Measurements from ENCODE around the gene CD177.
"Not testable (repeated sequence)": the region's sequence is repeated elsewhere in the genome, so short reads cannot be mapped to it uniquely, and the experiment has no call there.

The CD177 gene

GRCh38 chr19:43332058-43332922 lies 21.2 kb upstream of the CD177 start:
- no peak for DNase-seq (ENCODE audit: low read depth)
- H3K4me3 ChIP-seq (ENCODE audit: low read depth, low read length), result no peak overlapping the region
- no peak for TF ChIP-seq CTCF (IDR thresholded peaks at IDR 0.05; ENCODE audit: low read depth, low read length, missing control alignments)

- not testable (repeated sequence) for DNase-seq (ENCODE audit: low read depth); H3K4me3 ChIP-seq (ENCODE audit: low read depth, low read length)
These were observed 17.0 kb upstream of the CD177 start for GRCh38 chr19:43336508-43336907.

DNA sequence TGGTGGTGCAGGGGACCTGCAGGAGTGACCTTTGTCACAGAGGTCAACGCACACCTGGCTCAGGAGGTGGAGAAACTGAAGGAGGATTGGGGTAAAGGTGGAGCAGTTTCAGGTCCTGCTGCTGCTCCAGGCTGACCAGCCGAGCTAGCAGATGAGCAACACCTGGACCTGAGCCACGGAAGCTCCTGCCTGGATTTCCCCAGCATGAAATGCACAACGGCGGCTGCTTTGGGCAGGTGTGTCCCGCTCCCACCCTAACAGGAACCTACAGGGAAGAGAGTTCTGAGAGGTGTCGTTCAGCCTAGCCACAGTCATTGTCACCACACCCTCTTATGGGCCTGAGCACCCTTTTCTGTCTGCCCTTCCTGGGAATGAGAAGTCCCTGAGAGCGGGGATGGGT lies 15.7 kb upstream of the CD177 start:
- no peak for DNase-seq (ENCODE audit: low read depth)
- no peak overlapping the region for H3K4me3 ChIP-seq (ENCODE audit: low read depth, low read length)
- no peak for TF ChIP-seq CTCF (IDR thresholded peaks at IDR 0.05; ENCODE audit: low read depth, low read length, missing control alignments)

DNA sequence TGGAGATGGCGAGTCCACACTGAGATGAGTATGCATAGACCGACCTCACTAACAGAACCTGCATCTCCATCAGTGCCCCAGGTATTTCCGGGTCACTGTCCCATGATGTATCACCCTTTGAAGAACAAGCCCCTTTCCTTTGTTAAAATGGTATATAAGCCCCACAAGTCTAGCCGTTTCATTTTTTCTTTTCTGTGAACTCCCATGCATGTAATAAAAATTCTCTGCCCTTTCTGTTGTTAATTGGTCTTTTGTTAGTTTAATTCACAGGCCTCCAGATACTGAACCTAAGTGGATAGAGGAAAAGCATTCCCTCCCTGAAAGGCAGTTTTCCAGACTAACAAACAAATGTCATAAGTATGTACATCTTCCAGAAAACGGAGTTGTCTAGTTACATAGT lies 15.0 kb upstream of the CD177 start:
- no peak overlapping the region for H3K4me3 ChIP-seq (ENCODE audit: low read depth, low read length)
- no peak for TF ChIP-seq CTCF (IDR thresholded peaks at IDR 0.05; ENCODE audit: low read depth, low read length, missing control alignments)
- no peak for DNase-seq (ENCODE audit: low read depth)

GRCh38 chr19:43339243-43339930 lies 14.1 kb upstream of the CD177 start:
- not testable (repeated sequence) for H3K4me3 ChIP-seq (ENCODE audit: low read depth, low read length); DNase-seq (ENCODE audit: low read depth)

DNA sequence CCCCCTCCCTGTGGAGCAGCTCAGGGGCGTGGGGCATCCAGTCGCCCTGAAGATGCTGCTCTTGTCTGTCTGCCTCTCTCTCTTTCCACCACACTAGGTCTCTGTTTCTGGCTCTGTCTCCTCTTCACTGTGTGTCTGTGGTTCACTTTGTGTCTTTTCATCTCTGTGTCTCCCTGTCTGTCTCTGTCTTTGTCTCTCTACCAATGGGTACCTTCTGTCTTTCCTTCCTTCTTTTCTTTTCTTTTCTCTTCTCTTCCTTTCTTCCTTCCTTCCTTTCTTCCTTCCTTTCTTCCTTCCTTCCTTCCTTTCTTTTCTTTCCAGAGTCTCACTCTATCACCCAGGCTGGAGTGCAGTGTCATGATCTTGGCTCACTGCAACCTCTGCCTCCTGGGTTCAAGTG lies 13.4 kb upstream of the CD177 start:
- H3K4me3 ChIP-seq (ENCODE audit: low read depth, low read length); DNase-seq (ENCODE audit: low read depth): not testable (repeated sequence)

GRCh38 chr19:43341098-43341497 lies 12.4 kb upstream of the CD177 start:
- DNase-seq (ENCODE audit: low read depth); H3K4me3 ChIP-seq (ENCODE audit: low read depth, low read length): not testable (repeated sequence)

DNA sequence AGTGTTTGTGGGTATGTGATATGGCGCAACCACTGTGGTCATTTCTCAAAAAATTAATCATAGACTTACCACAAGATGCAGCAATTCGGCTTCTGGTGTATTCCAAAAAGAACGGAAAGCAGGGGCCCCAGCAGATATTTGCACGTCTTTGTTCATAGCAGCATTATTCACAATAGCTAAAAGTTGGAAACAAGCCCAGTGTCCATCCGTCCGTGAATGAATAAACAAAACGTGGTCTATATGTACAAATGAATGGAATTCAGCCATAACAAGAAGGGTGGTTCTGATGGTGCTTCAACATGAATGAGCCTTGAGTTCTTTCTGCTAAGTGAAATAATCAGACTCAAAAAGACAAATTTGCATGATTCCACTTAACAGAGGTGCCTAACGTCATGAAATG lies 11.4 kb upstream of the CD177 start:
- DNase-seq (ENCODE audit: low read depth); H3K4me3 ChIP-seq (ENCODE audit: low read depth, low read length): not testable (repeated sequence)

DNA sequence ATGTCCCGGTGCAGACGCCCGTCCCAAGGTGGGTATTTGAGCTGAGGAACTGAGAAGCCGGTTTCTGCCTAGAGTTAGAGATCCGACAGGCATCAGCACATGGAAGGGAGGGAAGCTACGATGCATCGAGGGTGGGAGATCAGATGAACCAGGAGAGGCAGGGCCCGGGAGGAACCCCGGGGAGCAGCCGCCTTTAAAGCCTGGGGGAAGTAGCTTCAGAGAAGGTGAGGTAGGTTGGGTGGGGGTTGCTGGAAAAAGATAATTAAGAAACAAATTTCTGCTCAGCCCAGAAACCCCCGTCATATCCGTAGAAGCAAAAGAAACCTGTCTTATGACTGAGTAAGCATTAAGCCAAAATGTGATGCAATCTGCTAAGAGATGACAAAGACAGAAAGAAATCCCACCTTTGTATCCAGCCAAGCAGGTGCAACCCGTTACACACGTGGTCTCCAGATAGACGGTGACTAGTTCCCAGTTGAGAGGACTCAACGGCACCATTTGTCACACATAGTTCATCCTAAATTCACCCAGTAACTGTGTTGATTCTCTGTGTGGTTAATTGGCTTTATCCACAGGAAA lies 9.1 kb upstream of the CD177 start:
- not testable (repeated sequence) for DNase-seq (ENCODE audit: low read depth); H3K4me3 ChIP-seq (ENCODE audit: low read depth, low read length)

GRCh38 chr19:43349813-43350212 lies 3.7 kb upstream of the CD177 start:
- not testable (repeated sequence) for DNase-seq (ENCODE audit: low read depth); H3K4me3 ChIP-seq (ENCODE audit: low read depth, low read length)
